ENCODE results near the gene LUC7L. TPM values are rescaled to one million over a fixed set of nuclear protein-coding genes. Genes with fewer than 3 reads are reported as not detected.
"Not testable (repeated sequence)": the region's sequence is repeated elsewhere in the genome, so short reads cannot be mapped to it uniquely, and the experiment has no call there.

LUC7L gene
- total RNA-seq, 1 experiment from 2014 or later = 79.3 TPM

DNA sequence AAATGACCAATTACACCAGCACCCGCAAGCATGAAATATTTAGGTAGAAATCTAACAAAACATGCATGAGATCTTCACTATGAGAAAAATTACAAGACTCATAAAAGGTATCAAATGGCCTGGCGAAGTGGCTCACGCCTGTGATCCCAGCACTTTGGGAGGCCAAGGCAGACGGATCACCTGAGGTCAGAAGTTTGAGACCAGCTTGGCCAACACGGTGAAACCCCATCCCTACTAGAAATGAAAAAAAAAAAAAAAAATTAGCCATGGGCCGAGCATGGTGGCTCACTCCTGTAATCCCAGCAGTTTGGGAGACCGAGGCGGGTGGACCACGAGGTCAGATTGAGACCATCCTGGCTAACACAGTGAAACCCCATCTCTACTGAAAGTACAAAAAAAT is 25.2 kb downstream of the LUC7L start:
- intact Hi-C loops (cut with micrococcal nuclease; ENCODE audit: unreplicated experiment); H3K27me3 Mint-ChIP-seq (ENCODE audit: unreplicated experiment); H3K27ac Mint-ChIP-seq (ENCODE audit: unreplicated experiment); BruUV-seq (replicated peaks); DNase-seq; H3K4me3 Mint-ChIP-seq (ENCODE audit: low read depth, unreplicated experiment); H3K4me1 Mint-ChIP-seq (ENCODE audit: low read depth, unreplicated experiment); H3K9me3 Mint-ChIP-seq (ENCODE audit: low read depth, unreplicated experiment): not testable (repeated sequence)
- H3K36me3 Mint-ChIP-seq (ENCODE audit: insufficient read depth, unreplicated experiment) = peaks cover 83% of the 10 kb centered on the region
- CTCF ChIA-PET = interaction anchor here (0.6 kb wide), 1 partner anchor 151 kb away, joined by 4 read pairs; the partner anchor contains the start of gene POLR3K

- Mint-ChIP-seq H3K9me3 (ENCODE audit: low read depth, unreplicated experiment) (no peaks in the 10 kb centered on the region), H3K4me3 (ENCODE audit: low read depth, unreplicated experiment) (no peak overlapping the region), H3K36me3 (ENCODE audit: insufficient read depth, unreplicated experiment) (peaks cover 86% of the 10 kb centered on the region), H3K27me3 (ENCODE audit: unreplicated experiment) (no peaks in the 10 kb centered on the region), H3K27ac (ENCODE audit: unreplicated experiment) (no peak overlapping the region), H3K4me1 (ENCODE audit: low read depth, unreplicated experiment) (no peaks in the 10 kb centered on the region)
- TF ChIP-seq, protein P1, sequence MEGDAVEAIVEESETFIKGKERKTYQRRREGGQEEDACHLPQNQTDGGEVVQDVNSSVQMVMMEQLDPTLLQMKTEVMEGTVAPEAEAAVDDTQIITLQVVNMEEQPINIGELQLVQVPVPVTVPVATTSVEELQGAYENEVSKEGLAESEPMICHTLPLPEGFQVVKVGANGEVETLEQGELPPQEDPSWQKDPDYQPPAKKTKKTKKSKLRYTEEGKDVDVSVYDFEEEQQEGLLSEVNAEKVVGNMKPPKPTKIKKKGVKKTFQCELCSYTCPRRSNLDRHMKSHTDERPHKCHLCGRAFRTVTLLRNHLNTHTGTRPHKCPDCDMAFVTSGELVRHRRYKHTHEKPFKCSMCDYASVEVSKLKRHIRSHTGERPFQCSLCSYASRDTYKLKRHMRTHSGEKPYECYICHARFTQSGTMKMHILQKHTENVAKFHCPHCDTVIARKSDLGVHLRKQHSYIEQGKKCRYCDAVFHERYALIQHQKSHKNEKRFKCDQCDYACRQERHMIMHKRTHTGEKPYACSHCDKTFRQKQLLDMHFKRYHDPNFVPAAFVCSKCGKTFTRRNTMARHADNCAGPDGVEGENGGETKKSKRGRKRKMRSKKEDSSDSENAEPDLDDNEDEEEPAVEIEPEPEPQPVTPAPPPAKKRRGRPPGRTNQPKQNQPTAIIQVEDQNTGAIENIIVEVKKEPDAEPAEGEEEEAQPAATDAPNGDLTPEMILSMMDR (IDR thresholded peaks at IDR 0.05; ENCODE audit: unreplicated experiment) = no peak
- intact Hi-C loops (cut with micrococcal nuclease; ENCODE audit: unreplicated experiment) = no loop called here
- CTCF ChIA-PET = no interaction called here
- BruUV-seq (replicated peaks) = no TSS peak
- no peak for DNase-seq
Observed at GRCh38 chr16:203246-203645, 26.0 kb downstream of the LUC7L start.

DNA sequence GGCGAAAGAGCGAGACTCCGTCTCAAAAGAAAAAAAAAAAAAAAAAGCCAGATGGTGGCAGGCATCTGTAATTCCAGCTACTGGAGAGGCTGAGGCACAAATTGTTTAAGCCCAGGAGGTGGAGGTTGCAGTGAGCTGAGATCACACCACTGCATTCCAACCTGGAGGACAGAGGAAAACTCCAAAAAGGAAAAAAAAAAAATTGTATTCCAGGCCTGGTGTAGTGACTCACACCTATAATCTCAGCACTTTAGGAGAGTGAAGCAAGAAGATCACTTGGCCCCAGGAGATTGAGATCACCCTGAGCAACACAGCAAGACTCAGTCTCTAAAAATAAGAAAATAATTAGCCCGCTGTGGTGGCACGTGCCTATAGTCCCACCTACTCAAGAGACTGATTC is 28.9 kb downstream of the LUC7L start:
- Mint-ChIP-seq H3K9me3 (ENCODE audit: low read depth, unreplicated experiment) (no peaks in the 10 kb centered on the region), H3K4me3 (ENCODE audit: low read depth, unreplicated experiment) (no peak overlapping the region), H3K4me1 (ENCODE audit: low read depth, unreplicated experiment) (no peaks in the 10 kb centered on the region), H3K27ac (ENCODE audit: unreplicated experiment) (no peak overlapping the region), H3K27me3 (ENCODE audit: unreplicated experiment) (no peaks in the 10 kb centered on the region), H3K36me3 (ENCODE audit: insufficient read depth, unreplicated experiment) (peaks cover 89% of the 10 kb centered on the region)
- CTCF ChIA-PET = interaction anchor here (0.7 to 0.8 kb wide), 2 partner anchors 67 to 122 kb away, joined by 4 read pairs; no protein-coding TSS in a partner anchor
- intact Hi-C loops (cut with micrococcal nuclease; ENCODE audit: unreplicated experiment) = no loop called here
- no peak for DNase-seq
- BruUV-seq (replicated peaks) = no TSS peak
- TF ChIP-seq, protein P1 (IDR thresholded peaks at IDR 0.05; ENCODE audit: unreplicated experiment) = no peak

GRCh38 chr16:194516-194915 is 34.7 kb downstream of the LUC7L start:
- no peaks in the 10 kb centered on the region for H3K9me3 Mint-ChIP-seq (ENCODE audit: low read depth, unreplicated experiment)
- peaks cover 98% of the 10 kb centered on the region for H3K36me3 Mint-ChIP-seq (ENCODE audit: insufficient read depth, unreplicated experiment)
- H3K27ac Mint-ChIP-seq (ENCODE audit: unreplicated experiment) = no peak overlapping the region

DNA sequence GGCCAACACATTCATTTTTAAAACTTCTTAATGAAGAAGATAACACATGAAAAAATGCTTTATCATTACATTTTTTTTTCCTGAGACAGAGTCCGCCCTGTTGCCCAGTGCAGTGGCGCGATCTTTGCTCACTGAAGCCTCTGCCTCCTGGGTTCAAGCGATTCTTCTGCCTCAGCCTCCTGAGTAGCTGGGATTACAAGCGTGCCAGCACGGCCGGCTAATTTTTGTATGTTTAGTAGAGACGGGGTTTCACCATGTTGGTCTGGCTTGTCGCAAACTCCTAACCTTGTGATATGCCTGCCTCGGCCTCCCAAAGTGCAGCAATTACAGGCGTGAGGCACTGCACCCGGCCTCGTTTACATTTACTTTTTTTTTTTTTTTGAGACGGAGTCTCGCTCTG is 35.8 kb downstream of the LUC7L start:
- H3K36me3 Mint-ChIP-seq (ENCODE audit: insufficient read depth, unreplicated experiment) = peaks cover 98% of the 10 kb centered on the region
- intact Hi-C loops (cut with micrococcal nuclease; ENCODE audit: unreplicated experiment) = no loop called here
- CTCF ChIA-PET = no interaction called here

More at GRCh38 chr16:194516-194915, 34.7 kb downstream of the LUC7L start:
- intact Hi-C loops (cut with micrococcal nuclease; ENCODE audit: unreplicated experiment) = no loop called here
- CTCF ChIA-PET = interaction anchor here (0.6 kb wide), 1 partner anchor 192 kb away, joined by 5 read pairs; no protein-coding TSS in a partner anchor
- DNase-seq = no peak
- Mint-ChIP-seq H3K27me3 (ENCODE audit: unreplicated experiment) (no peaks in the 10 kb centered on the region), H3K4me1 (ENCODE audit: low read depth, unreplicated experiment) (no peaks in the 10 kb centered on the region), H3K4me3 (ENCODE audit: low read depth, unreplicated experiment) (no peak overlapping the region)
- TF ChIP-seq, protein P1 (IDR thresholded peaks at IDR 0.05; ENCODE audit: unreplicated experiment) = no peak
- no TSS peak for BruUV-seq (replicated peaks)

More for the DNA sequence above, 35.8 kb downstream of the LUC7L start:
- DNase-seq = no peak
- Mint-ChIP-seq H3K4me1 (ENCODE audit: low read depth, unreplicated experiment) (no peaks in the 10 kb centered on the region), H3K4me3 (ENCODE audit: low read depth, unreplicated experiment) (no peak overlapping the region), H3K9me3 (ENCODE audit: low read depth, unreplicated experiment) (no peaks in the 10 kb centered on the region), H3K27ac (ENCODE audit: unreplicated experiment) (no peak overlapping the region), H3K27me3 (ENCODE audit: unreplicated experiment) (no peaks in the 10 kb centered on the region)
- BruUV-seq (replicated peaks) = no TSS peak
- TF ChIP-seq, protein P1 (IDR thresholded peaks at IDR 0.05; ENCODE audit: unreplicated experiment) = no peak

Measured in Calu3 (cell line).